HEK293 (cell line): Measurements from ENCODE around the gene ATP13A3.

Experiments used
- GLI4 ChIP-seq: fragments of 450-650 bp; formaldehyde crosslinking; IDR thresholded peaks from 2 replicates; pipeline ENCODE4 v1.5.1; 2016; ENCODE audit warnings: missing biosample characterization, missing genetic modification characterization
- ZNF426 ChIP-seq: fragments of 450-650 bp; formaldehyde crosslinking; IDR thresholded peaks from 2 replicates; pipeline ENCODE4 v1.5.1; 2017; ENCODE audit warnings: missing biosample characterization, missing genetic modification characterization, mild to moderate bottlenecking, inconsistent platforms, moderate library complexity
- ZNF501 ChIP-seq: fragments of 450-650 bp; formaldehyde crosslinking; IDR thresholded peaks from 2 replicates; pipeline ENCODE4 v1.5.1; 2016; ENCODE audit warnings: missing biosample characterization, missing genetic modification characterization
- ZNF548 ChIP-seq: fragments of 450-650 bp; formaldehyde crosslinking; IDR thresholded peaks from 2 replicates; pipeline ENCODE4 v1.5.1; 2016; ENCODE audit warnings: missing biosample characterization, missing genetic modification characterization
- TF ChIP-seq, protein P1 (sequence below): fragments of 450-650 bp; formaldehyde crosslinking; IDR thresholded peaks from 2 replicates; pipeline ENCODE4 v1.5.1; 2016; ENCODE audit warnings: missing biosample characterization, missing genetic modification characterization
- TF ChIP-seq, protein P2 (sequence below): fragments of 450-650 bp; formaldehyde crosslinking; IDR thresholded peaks from 2 replicates; pipeline ENCODE4 v1.5.1; 2016; ENCODE audit warnings: missing biosample characterization, missing genetic modification characterization

DNA sequence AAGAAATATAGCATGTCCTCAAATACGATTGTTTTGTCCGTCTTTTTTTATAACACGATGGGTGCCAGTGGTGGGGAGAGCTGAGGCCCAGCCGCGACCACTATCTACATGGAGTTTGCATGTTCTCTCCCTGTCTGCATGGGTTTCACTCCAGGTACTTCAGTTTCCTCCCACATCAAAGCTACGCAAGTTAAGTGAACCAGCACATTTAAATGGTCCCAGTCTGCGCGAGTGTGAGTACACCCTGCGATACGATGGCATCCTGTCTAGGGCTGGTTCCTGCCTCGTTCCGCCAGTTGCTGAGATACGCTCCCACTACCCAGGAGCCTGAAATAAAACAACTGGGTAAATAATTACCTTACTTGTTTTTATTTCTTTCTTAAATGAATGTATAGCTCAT, 40.6 kb downstream of the ATP13A3 start:
- TF ChIP-seq GLI4 (no peak), ZNF501 (tag by site-specific recombination) (no peak), ZNF548 (tag by site-specific recombination) (no peak), ZNF426 (tag by site-specific recombination) (no peak)
- TF ChIP-seq, protein P1, sequence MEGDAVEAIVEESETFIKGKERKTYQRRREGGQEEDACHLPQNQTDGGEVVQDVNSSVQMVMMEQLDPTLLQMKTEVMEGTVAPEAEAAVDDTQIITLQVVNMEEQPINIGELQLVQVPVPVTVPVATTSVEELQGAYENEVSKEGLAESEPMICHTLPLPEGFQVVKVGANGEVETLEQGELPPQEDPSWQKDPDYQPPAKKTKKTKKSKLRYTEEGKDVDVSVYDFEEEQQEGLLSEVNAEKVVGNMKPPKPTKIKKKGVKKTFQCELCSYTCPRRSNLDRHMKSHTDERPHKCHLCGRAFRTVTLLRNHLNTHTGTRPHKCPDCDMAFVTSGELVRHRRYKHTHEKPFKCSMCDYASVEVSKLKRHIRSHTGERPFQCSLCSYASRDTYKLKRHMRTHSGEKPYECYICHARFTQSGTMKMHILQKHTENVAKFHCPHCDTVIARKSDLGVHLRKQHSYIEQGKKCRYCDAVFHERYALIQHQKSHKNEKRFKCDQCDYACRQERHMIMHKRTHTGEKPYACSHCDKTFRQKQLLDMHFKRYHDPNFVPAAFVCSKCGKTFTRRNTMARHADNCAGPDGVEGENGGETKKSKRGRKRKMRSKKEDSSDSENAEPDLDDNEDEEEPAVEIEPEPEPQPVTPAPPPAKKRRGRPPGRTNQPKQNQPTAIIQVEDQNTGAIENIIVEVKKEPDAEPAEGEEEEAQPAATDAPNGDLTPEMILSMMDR (tag by site-specific recombination) = no peak
- TF ChIP-seq, protein P2, sequence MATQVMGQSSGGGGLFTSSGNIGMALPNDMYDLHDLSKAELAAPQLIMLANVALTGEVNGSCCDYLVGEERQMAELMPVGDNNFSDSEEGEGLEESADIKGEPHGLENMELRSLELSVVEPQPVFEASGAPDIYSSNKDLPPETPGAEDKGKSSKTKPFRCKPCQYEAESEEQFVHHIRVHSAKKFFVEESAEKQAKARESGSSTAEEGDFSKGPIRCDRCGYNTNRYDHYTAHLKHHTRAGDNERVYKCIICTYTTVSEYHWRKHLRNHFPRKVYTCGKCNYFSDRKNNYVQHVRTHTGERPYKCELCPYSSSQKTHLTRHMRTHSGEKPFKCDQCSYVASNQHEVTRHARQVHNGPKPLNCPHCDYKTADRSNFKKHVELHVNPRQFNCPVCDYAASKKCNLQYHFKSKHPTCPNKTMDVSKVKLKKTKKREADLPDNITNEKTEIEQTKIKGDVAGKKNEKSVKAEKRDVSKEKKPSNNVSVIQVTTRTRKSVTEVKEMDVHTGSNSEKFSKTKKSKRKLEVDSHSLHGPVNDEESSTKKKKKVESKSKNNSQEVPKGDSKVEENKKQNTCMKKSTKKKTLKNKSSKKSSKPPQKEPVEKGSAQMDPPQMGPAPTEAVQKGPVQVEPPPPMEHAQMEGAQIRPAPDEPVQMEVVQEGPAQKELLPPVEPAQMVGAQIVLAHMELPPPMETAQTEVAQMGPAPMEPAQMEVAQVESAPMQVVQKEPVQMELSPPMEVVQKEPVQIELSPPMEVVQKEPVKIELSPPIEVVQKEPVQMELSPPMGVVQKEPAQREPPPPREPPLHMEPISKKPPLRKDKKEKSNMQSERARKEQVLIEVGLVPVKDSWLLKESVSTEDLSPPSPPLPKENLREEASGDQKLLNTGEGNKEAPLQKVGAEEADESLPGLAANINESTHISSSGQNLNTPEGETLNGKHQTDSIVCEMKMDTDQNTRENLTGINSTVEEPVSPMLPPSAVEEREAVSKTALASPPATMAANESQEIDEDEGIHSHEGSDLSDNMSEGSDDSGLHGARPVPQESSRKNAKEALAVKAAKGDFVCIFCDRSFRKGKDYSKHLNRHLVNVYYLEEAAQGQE (tag by site-specific recombination) = no peak
